ENCODE measurements around the gene HES6.

DNA sequence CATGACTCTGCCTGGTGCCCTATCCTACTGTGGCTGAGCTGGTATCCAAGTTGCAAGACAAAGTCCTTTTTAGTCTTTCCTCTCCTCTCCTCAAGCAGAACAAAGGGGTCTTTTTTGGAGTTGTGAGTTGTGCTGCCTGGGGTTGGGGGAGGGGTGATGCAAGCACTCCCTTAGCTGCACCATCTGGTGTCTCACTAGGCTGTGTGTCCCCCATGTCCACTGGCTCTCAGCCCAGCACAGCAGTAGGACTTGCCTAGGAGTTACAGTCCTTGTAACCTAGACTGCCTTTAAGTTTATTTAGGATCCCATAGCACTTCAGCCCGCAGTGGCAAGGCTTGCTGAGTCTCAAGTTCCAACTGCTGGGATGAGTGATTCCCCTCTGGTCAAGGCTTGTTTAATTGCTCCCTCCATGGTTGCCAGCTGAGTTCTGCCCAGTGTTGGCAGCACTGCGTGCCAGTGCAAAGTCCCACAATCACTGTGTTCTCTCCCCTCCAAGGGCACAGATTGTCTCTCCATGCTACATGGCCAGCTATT, 23.1 kb downstream of the HES6 start:
- TF ChIP-seq POLR2AphosphoS5 (IDR thresholded peaks at IDR 0.05; ENCODE audit: low read depth, low read length): no peak
- no peak for TF ChIP-seq TAF1 (IDR thresholded peaks at IDR 0.05; ENCODE audit: borderline replicate concordance, insufficient read depth, low read length)
- TF ChIP-seq, protein P1, sequence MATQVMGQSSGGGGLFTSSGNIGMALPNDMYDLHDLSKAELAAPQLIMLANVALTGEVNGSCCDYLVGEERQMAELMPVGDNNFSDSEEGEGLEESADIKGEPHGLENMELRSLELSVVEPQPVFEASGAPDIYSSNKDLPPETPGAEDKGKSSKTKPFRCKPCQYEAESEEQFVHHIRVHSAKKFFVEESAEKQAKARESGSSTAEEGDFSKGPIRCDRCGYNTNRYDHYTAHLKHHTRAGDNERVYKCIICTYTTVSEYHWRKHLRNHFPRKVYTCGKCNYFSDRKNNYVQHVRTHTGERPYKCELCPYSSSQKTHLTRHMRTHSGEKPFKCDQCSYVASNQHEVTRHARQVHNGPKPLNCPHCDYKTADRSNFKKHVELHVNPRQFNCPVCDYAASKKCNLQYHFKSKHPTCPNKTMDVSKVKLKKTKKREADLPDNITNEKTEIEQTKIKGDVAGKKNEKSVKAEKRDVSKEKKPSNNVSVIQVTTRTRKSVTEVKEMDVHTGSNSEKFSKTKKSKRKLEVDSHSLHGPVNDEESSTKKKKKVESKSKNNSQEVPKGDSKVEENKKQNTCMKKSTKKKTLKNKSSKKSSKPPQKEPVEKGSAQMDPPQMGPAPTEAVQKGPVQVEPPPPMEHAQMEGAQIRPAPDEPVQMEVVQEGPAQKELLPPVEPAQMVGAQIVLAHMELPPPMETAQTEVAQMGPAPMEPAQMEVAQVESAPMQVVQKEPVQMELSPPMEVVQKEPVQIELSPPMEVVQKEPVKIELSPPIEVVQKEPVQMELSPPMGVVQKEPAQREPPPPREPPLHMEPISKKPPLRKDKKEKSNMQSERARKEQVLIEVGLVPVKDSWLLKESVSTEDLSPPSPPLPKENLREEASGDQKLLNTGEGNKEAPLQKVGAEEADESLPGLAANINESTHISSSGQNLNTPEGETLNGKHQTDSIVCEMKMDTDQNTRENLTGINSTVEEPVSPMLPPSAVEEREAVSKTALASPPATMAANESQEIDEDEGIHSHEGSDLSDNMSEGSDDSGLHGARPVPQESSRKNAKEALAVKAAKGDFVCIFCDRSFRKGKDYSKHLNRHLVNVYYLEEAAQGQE (IDR thresholded peaks at IDR 0.05; ENCODE audit: insufficient read depth in 1 of 2, low read depth in 2 of 2, low read length in 2 of 2): no peak

Measured in PFSK-1 (cell line).